Erythroblast (primary cell): ENCODE data around the gene ZNF732.

ENCODE experiments used
- GATA1 ChIP-seq: IDR thresholded peaks from 2 replicates; pipeline ENCODE4 v1.6.1; 2011; ENCODE audit warnings: low read depth, mild to moderate bottlenecking, control low read depth, low read length, moderate library complexity
- POLR2A ChIP-seq: IDR thresholded peaks from 2 replicates; pipeline ENCODE4 v1.6.1; 2011; ENCODE audit warnings: mild to moderate bottlenecking, low read length

DNA sequence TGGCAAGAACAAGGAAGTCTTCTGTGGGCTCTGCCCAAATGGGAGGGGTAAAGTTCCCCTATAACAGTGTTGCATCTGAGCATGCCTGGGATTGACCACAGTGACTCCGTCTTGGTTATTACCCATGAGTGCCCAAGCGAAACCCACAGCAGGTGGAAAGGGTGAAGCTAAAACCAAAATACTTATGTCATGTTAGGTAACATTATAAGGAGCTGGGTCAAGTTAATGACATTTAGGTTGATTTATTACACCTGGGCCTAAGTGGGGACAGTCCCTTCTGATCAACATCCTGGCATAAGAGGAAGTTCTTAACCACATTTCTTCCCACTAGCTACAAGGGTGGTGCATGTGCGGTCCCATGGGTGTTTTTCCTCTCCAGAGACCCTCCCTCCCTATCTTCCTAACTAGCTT is 1.3 kb upstream of the ZNF732 start:
- TF ChIP-seq POLR2A (no peak), GATA1 (no peak)
